ENCODE measurements around the gene PFKFB3. TPM values are rescaled to one million over a fixed set of nuclear protein-coding genes. Genes with fewer than 3 reads are reported as not detected.
A peak's percentile ranks its signal among the peaks of the same experiment; 100 is the strongest.

PFKFB3 gene
- total and polyA plus RNA-seq, 12 donors: 8.4 to 72.4 (median 29.5) TPM

- TF ChIP-seq, protein P1, sequence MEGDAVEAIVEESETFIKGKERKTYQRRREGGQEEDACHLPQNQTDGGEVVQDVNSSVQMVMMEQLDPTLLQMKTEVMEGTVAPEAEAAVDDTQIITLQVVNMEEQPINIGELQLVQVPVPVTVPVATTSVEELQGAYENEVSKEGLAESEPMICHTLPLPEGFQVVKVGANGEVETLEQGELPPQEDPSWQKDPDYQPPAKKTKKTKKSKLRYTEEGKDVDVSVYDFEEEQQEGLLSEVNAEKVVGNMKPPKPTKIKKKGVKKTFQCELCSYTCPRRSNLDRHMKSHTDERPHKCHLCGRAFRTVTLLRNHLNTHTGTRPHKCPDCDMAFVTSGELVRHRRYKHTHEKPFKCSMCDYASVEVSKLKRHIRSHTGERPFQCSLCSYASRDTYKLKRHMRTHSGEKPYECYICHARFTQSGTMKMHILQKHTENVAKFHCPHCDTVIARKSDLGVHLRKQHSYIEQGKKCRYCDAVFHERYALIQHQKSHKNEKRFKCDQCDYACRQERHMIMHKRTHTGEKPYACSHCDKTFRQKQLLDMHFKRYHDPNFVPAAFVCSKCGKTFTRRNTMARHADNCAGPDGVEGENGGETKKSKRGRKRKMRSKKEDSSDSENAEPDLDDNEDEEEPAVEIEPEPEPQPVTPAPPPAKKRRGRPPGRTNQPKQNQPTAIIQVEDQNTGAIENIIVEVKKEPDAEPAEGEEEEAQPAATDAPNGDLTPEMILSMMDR (IDR thresholded peaks at IDR 0.05): no peak
- no peak for TF ChIP-seq POLR2A (IDR thresholded peaks at IDR 0.05)
- 76 to 83% (median 80%) methylated on average over 15 to 22 of the region's 22 CpGs for WGBS, 4 donors
- Histone ChIP-seq H3K4me1 (replicated peaks in 1 of 2) (peaks cover 10 to 49% of the 10 kb centered on the region in 2 donors), H3K9me3 (replicated peaks in 1 of 3) (no peaks in the 10 kb centered on the region), H3K4me3 (no peak overlapping the region), H3K27me3 (no peaks in the 10 kb centered on the region), H3K27ac (peak overlapping the region in 2 of 5 donors; percentile 17 to 41), H3K36me3 (replicated peaks in 1 of 2) (no peaks in the 10 kb centered on the region)
- no peak for DNase-seq
- intact Hi-C loops (cut with DNase I): no loop called here
Observed at GRCh38 chr10:6174201-6174874, 28.4 kb upstream of the PFKFB3 start.

GRCh38 chr10:6175329-6176055 lies 27.2 kb upstream of the PFKFB3 start:
- TF ChIP-seq, protein P1 (IDR thresholded peaks at IDR 0.05): no peak
- no peak for TF ChIP-seq POLR2A (IDR thresholded peaks at IDR 0.05)
- WGBS, 4 donors: 79 to 89% (median 87%) methylated on average over 14 to 16 of the region's 16 CpGs
- no peaks in the 10 kb centered on the region for H3K36me3 ChIP-seq (replicated peaks in 1 of 2)
- no peak for DNase-seq
- intact Hi-C loops (cut with DNase I): no loop called here
- H3K4me1 ChIP-seq (replicated peaks in 1 of 2): peaks cover 10 to 42% of the 10 kb centered on the region in 2 donors
- H3K9me3 ChIP-seq (replicated peaks in 1 of 3): no peaks in the 10 kb centered on the region
- H3K4me3 ChIP-seq: no peak overlapping the region
- H3K27me3 ChIP-seq: no peaks in the 10 kb centered on the region
- H3K27ac ChIP-seq: peak overlapping the region in 1 of 5 donors; percentile 83

DNA sequence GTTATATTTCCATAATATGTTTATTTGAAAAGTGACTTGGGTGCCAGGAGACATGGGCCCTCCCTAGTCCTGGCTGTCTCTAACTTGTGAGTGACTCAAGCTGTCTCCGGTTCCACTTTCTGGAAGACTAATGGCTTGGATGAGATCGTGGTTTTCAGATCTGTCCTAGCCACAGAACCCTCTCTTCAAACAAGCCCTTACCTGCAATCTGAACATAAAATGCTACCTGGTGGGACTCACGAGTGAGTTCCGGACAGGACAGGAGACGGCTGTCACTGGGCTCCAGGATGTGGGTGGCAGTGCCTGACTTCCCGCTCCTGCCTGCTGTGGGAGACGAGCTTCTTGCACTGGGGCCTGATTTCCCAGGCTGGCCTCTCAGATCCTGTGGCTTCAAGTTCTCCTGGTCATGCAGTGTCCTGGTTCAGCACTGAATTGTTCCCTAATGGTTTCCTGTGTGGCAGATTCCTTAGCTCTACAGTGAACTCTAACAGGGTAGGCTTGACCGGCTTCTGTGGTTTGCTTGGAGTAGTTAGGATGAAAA lies 26.0 kb upstream of the PFKFB3 start:
- no peak for TF ChIP-seq POLR2A (IDR thresholded peaks at IDR 0.05)
- H3K9me3 ChIP-seq (replicated peaks in 1 of 3): no peaks in the 10 kb centered on the region
- H3K27me3 ChIP-seq: no peaks in the 10 kb centered on the region
- DNase-seq: no peak
- no peaks in the 10 kb centered on the region for H3K36me3 ChIP-seq (replicated peaks in 1 of 2)
- peak overlapping the region in 3 of 5 donors; percentile 35 to 83 (median 67) for H3K27ac ChIP-seq
- intact Hi-C loops (cut with DNase I): no loop called here
- H3K4me1 ChIP-seq (replicated peaks in 1 of 2): peaks cover 10 to 33% of the 10 kb centered on the region in 2 donors
- 52 to 64% (median 57%) methylated on average over 6 to 8 of the region's 8 CpGs for WGBS, 4 donors
- H3K4me3 ChIP-seq: no peak overlapping the region

GRCh38 chr10:6177880-6178281 lies 24.9 kb upstream of the PFKFB3 start:
- H3K4me1 ChIP-seq (replicated peaks in 1 of 2): peaks cover 10 to 33% of the 10 kb centered on the region in 2 donors

More at GRCh38 chr10:6177880-6178281, 24.9 kb upstream of the PFKFB3 start:
- H3K27ac ChIP-seq: peak overlapping the region in 2 of 5 donors; percentile 19 to 39
- WGBS, 4 donors: 56 to 90% (median 71%) methylated on average over 4 to 9 of the region's 9 CpGs
- H3K36me3 ChIP-seq (replicated peaks in 1 of 2): no peaks in the 10 kb centered on the region
- peak in 6 of 7 donors; percentile 71 to 84 (median 80) for DNase-seq
- TF ChIP-seq, protein P1 (IDR thresholded peaks at IDR 0.05): no peak
- TF ChIP-seq POLR2A (IDR thresholded peaks at IDR 0.05): no peak
- no peaks in the 10 kb centered on the region for H3K27me3 ChIP-seq
- H3K4me3 ChIP-seq: no peak overlapping the region
- intact Hi-C loops (cut with DNase I): no loop called here
- no peaks in the 10 kb centered on the region for H3K9me3 ChIP-seq (replicated peaks in 1 of 3)

Measured in adrenal gland (tissue), 12 donors.